HepG2 (cell line): Measurements from ENCODE around the gene CSTF2. TPM values are rescaled to one million over a fixed set of nuclear protein-coding genes. Genes with fewer than 3 reads are reported as not detected.

ENCODE experiments used
- ATF1 ChIP-seq: IDR thresholded peaks from 2 replicates; pipeline ENCODE4 v1.6.1; 2016; ENCODE audit warnings: mild to moderate bottlenecking, control low read depth
- HMGA1 ChIP-seq: sonication (generic); formaldehyde crosslinking; conservative IDR thresholded peaks from 2 replicates; pipeline ENCODE4 v1.4.0; 2020; ENCODE audit warnings: missing genetic modification reagents
- IKZF5 ChIP-seq: IDR thresholded peaks from 2 replicates; pipeline ENCODE4 v1.6.1; 2018; ENCODE audit warnings: missing genetic modification reagents, mild to moderate bottlenecking, missing compliant biosample characterization
- KDM5A ChIP-seq: fragments of 200-600 bp; sonication (generic); IDR thresholded peaks from 2 replicates; pipeline ENCODE4 v1.7.0; 2018; ENCODE audit warnings: antibody characterized with exemption, mild to moderate bottlenecking, low read length, borderline replicate concordance
- NR2F6 ChIP-seq, 2 experiments: IDR thresholded peaks; 2 replicates each; pipeline ENCODE4 v1.6.1; 2016; ENCODE audit warnings: antibody characterized with exemption in 1 of 2, mild to moderate bottlenecking in 1 of 2
- RBAK ChIP-seq: sonication (generic); formaldehyde crosslinking; IDR thresholded peaks from 2 replicates; pipeline ENCODE4 v1.5.1; 2020; ENCODE audit warnings: mild to moderate bottlenecking, missing genetic modification reagents
- RERE ChIP-seq: IDR thresholded peaks from 2 replicates; pipeline ENCODE4 v1.6.1; 2016; ENCODE audit warnings: low read depth, missing genetic modification reagents, missing compliant biosample characterization
- SOX6 ChIP-seq, 2 experiments: fragments of 450-650 bp in 1 of 2; sonication (generic) in 1 of 2; formaldehyde crosslinking in 1 of 2; IDR thresholded peaks; 2 replicates each; pipeline versions ENCODE4 v1.4.0 to v1.6.1; 2017 to 2020; ENCODE audit warnings: antibody characterized with exemption in 1 of 2, mild to moderate bottlenecking in 1 of 2, missing genetic modification reagents in 1 of 2
- SP1 ChIP-seq, 2 experiments: fragments of 450-650 bp in 1 of 2; sonication (generic) in 1 of 2; formaldehyde crosslinking in 1 of 2; IDR thresholded peaks; 2 replicates each; pipeline versions ENCODE4 v1.4.0 to v1.6.1; 2016 to 2020; ENCODE audit warnings: missing genetic modification reagents in 1 of 2
- XRCC5 ChIP-seq: fragments of 200-400 bp; formaldehyde crosslinking; optimal IDR thresholded peaks from 2 replicates; pipeline ENCODE3; 2017; ENCODE audit warnings: mild to moderate bottlenecking, low read length
- ZNF629 ChIP-seq: sonication (generic); formaldehyde crosslinking; conservative IDR thresholded peaks from 2 replicates; pipeline ENCODE4 v1.5.0; 2020; ENCODE audit warnings: missing genetic modification reagents
- polyA plus RNA-seq, 8 experiments: library from polyadenylated mRNA; depleted of rRNA in 3 of 8; stranded (reverse) in 7 of 8; unstranded in 1 of 8; fragments of >200 nt; fragmentation: Illumina TruSeq in 4 of 8; extraction: Trizol in 4 of 8; gene quantifications; 2 replicates each; pipeline versions ENCODE4 v1.2.1 to v1.2.3, GENCODE V29; 2011 to 2016; ENCODE audit warnings: low read depth in 4 of 8, missing spikeins in 1 of 8, mixed read lengths in 1 of 8; ENCODE audit not compliant: insufficient read depth in 1 of 8
- total RNA-seq, 5 experiments: library from RNA; depleted of rRNA; stranded (reverse); fragments of >200 nt; fragmentation: Illumina TruSeq; extraction: Trizol; gene quantifications; 2 replicates each; pipeline ENCODE4 v1.2.3, GENCODE V29; 2016; ENCODE audit warnings: low read depth in 1 of 5
- TF ChIP-seq, protein P1 (sequence below): sonication (generic); formaldehyde crosslinking; IDR thresholded peaks from 2 replicates; pipeline ENCODE4 v1.5.1; 2020; ENCODE audit warnings: missing genetic modification reagents, mild to moderate bottlenecking, borderline replicate concordance
- TF ChIP-seq, protein P2 (sequence below): sonication (generic); formaldehyde crosslinking; IDR thresholded peaks from 2 replicates; pipeline ENCODE4 v1.4.0; 2020; ENCODE audit warnings: missing genetic modification reagents
- TF ChIP-seq, protein P3 (sequence below): sonication (generic); formaldehyde crosslinking; IDR thresholded peaks from 2 replicates; pipeline ENCODE4 v1.5.0; 2020; ENCODE audit warnings: missing genetic modification reagents, mild to moderate bottlenecking, borderline replicate concordance
- TF ChIP-seq, protein P4 (sequence below): sonication (generic); formaldehyde crosslinking; IDR thresholded peaks from 2 replicates; pipeline ENCODE4 v1.8.0; 2022; ENCODE audit warnings: mild to moderate bottlenecking, missing genetic modification reagents, moderate library complexity
- TF ChIP-seq, protein P5 (sequence below): sonication (generic); formaldehyde crosslinking; IDR thresholded peaks from 2 replicates; pipeline ENCODE4 v1.5.0; 2020; ENCODE audit warnings: missing genetic modification reagents

The CSTF2 gene
- total and polyA plus RNA-seq, 2 of the 13 experiments (the other 11 are each of a cell fraction or from before 2014, with no cell fraction given) = 19.7 to 26.7 TPM

GRCh38 chrX:100883654-100884053, 63.5 kb downstream of the CSTF2 start (continued):
- TF ChIP-seq RERE (CRISPR knock-in tag) (no peak), ATF1 (CRISPR knock-in tag) (no peak), ZNF629 (no peak), HMGA1 (CRISPR knock-in tag) (no peak), NR2F6 (IDR thresholded peaks at IDR 0.05) (peak; percentile 56), NR2F6 (CRISPR knock-in tag; IDR thresholded peaks at IDR 0.05) (no peak), XRCC5 (no peak), RBAK (no peak), IKZF5 (CRISPR knock-in tag) (no peak), KDM5A (no peak), SOX6 (IDR thresholded peaks at IDR 0.05) (no peak), SOX6 (CRISPR knock-in tag; IDR thresholded peaks at IDR 0.05) (peak; percentile 63), SP1 (IDR thresholded peaks at IDR 0.05) (no peak), SP1 (CRISPR knock-in tag; IDR thresholded peaks at IDR 0.05) (no peak)
- TF ChIP-seq, protein P1, sequence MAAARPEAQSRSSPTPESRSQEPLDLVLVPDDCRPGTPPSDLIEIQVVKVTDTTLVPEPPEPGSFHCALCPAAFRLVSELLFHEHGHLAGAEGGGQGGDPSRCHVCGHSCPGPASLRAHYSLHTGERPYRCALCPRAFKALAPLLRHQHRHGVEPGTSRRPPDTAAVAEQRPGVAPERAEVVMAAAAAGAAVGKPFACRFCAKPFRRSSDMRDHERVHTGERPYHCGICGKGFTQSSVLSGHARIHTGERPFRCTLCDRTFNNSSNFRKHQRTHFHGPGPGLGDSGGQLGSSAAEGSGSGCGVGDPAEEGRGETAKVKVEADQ = no peak
- TF ChIP-seq, protein P2, sequence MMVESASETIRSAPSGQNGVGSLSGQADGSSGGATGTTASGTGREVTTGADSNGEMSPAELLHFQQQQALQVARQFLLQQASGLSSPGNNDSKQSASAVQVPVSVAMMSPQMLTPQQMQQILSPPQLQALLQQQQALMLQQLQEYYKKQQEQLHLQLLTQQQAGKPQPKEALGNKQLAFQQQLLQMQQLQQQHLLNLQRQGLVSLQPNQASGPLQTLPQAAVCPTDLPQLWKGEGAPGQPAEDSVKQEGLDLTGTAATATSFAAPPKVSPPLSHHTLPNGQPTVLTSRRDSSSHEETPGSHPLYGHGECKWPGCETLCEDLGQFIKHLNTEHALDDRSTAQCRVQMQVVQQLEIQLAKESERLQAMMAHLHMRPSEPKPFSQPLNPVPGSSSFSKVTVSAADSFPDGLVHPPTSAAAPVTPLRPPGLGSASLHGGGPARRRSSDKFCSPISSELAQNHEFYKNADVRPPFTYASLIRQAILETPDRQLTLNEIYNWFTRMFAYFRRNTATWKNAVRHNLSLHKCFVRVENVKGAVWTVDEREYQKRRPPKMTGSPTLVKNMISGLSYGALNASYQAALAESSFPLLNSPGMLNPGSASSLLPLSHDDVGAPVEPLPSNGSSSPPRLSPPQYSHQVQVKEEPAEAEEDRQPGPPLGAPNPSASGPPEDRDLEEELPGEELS (CRISPR knock-in tag) = peak; percentile 20; the same call in 1 of the 2 replicates
- TF ChIP-seq, protein P3, sequence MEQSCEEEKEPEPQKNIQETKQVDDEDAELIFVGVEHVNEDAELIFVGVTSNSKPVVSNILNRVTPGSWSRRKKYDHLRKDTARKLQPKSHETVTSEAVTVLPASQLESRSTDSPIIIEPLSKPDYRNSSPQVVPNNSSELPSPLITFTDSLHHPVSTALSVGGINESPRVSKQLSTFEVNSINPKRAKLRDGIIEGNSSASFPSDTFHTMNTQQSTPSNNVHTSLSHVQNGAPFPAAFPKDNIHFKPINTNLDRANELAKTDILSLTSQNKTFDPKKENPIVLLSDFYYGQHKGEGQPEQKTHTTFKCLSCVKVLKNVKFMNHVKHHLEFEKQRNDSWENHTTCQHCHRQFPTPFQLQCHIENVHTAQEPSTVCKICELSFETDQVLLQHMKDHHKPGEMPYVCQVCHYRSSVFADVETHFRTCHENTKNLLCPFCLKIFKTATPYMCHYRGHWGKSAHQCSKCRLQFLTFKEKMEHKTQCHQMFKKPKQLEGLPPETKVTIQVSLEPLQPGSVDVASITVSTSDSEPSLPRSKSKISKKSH (CRISPR knock-in tag) = no peak
- TF ChIP-seq, protein P4, sequence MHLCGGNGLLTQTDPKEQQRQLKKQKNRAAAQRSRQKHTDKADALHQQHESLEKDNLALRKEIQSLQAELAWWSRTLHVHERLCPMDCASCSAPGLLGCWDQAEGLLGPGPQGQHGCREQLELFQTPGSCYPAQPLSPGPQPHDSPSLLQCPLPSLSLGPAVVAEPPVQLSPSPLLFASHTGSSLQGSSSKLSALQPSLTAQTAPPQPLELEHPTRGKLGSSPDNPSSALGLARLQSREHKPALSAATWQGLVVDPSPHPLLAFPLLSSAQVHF (CRISPR knock-in tag) = no peak
- TF ChIP-seq, protein P5, sequence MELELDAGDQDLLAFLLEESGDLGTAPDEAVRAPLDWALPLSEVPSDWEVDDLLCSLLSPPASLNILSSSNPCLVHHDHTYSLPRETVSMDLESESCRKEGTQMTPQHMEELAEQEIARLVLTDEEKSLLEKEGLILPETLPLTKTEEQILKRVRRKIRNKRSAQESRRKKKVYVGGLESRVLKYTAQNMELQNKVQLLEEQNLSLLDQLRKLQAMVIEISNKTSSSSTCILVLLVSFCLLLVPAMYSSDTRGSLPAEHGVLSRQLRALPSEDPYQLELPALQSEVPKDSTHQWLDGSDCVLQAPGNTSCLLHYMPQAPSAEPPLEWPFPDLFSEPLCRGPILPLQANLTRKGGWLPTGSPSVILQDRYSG (CRISPR knock-in tag) = no peak
